ENCODE measurements around the gene HMG20A. TPM values are rescaled to one million over a fixed set of nuclear protein-coding genes. Genes with fewer than 3 reads are reported as not detected.

Gene HMG20A
- polyA plus RNA-seq, 2 donors = 6.5 to 7.0 TPM

DNA sequence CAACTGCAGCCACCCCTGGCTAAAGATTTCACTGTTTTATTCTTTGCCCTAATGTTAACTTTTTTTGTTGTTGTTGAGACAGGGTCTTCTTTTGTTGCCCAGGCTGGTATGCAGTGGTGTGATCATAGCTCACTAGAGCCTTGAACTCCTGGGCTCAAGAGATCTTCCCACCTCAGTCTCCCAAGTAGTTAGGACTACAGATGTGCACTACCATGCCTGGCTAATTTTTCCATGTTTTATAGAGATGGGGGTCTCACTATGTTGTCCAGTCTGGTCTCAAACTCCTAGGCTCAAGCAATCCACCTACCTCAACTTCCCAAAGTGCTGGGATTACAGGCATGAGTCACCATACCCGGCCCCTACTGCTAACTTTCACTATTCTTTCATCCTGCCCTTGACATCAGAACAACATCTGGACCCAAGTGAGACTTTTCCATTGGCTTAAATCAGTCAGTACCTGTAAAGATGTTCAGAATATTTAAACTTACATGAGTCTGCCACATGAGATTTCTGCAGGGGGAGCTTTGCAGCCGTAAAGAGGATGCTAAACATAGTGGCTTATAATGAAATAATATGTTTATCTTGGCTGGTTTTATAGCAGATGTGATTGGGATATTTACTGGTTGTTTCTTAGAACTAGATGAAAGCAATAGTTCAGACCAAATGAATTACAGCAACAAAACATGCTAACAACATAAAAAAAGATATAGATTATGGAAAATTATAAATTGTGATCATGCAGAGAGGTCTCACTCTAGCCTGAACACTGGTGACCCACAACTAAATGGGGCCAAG lies 73.6 kb downstream of the HMG20A start:
- peaks cover 5 to 9% of the 10 kb centered on the region in 2 donors for H3K4me1 ChIP-seq (ENCODE audit: control insufficient read depth in 2 of 2, insufficient read depth in 2 of 2, low read length in 1 of 2)
- no peaks in the 10 kb centered on the region for H3K27me3 ChIP-seq (ENCODE audit: control insufficient read depth in 1 of 2, insufficient read depth in 2 of 2, low read length in 2 of 2)
- WGBS, 2 donors = 48 to 53% methylated on average over 2 of the region's 2 CpGs
- no peaks in the 10 kb centered on the region for H3K36me3 ChIP-seq (ENCODE audit: control insufficient read depth in 2 of 2, insufficient read depth in 2 of 2, low read length in 1 of 2)
- no peaks in the 10 kb centered on the region for H3K9me3 ChIP-seq (ENCODE audit: control insufficient read depth in 2 of 2, insufficient read depth in 1 of 2, low read depth in 1 of 2, low read length in 1 of 2)
- H3K27ac ChIP-seq (ENCODE audit: low read depth in 2 of 2, low read length in 1 of 2) = no peak overlapping the region
- no peak overlapping the region for H3K4me3 ChIP-seq (ENCODE audit: low read depth in 1 of 2, low read length in 2 of 2)

GRCh38 chr15:77494964-77495363 lies 74.3 kb downstream of the HMG20A start:
- Histone ChIP-seq H3K36me3 (ENCODE audit: control insufficient read depth in 2 of 2, insufficient read depth in 2 of 2, low read length in 1 of 2) (no peaks in the 10 kb centered on the region), H3K27me3 (ENCODE audit: control insufficient read depth in 1 of 2, insufficient read depth in 2 of 2, low read length in 2 of 2) (no peaks in the 10 kb centered on the region), H3K9me3 (ENCODE audit: control insufficient read depth in 2 of 2, insufficient read depth in 1 of 2, low read depth in 1 of 2, low read length in 1 of 2) (no peaks in the 10 kb centered on the region), H3K4me3 (ENCODE audit: low read depth in 1 of 2, low read length in 2 of 2) (no peak overlapping the region), H3K4me1 (ENCODE audit: control insufficient read depth in 2 of 2, insufficient read depth in 2 of 2, low read length in 1 of 2) (peaks cover 5 to 9% of the 10 kb centered on the region in 2 donors), H3K27ac (ENCODE audit: low read depth in 2 of 2, low read length in 1 of 2) (no peak overlapping the region)
- WGBS, 2 donors = 86 to 87% methylated on average over 7 of the region's 7 CpGs

- H3K4me1 ChIP-seq (ENCODE audit: control insufficient read depth in 2 of 2, insufficient read depth in 2 of 2, low read length in 1 of 2) = peaks cover 5 to 9% of the 10 kb centered on the region in 2 donors
- peak overlapping the region; percentile 29 to 42 for H3K27ac ChIP-seq (ENCODE audit: low read depth in 2 of 2, low read length in 1 of 2)
- no peaks in the 10 kb centered on the region for H3K27me3 ChIP-seq (ENCODE audit: control insufficient read depth in 1 of 2, insufficient read depth in 2 of 2, low read length in 2 of 2)
- no peak overlapping the region for H3K4me3 ChIP-seq (ENCODE audit: low read depth in 1 of 2, low read length in 2 of 2)
- H3K36me3 ChIP-seq (ENCODE audit: control insufficient read depth in 2 of 2, insufficient read depth in 2 of 2, low read length in 1 of 2) = no peaks in the 10 kb centered on the region
- 64 to 70% methylated on average over 10 of the region's 10 CpGs for WGBS, 2 donors
- no peaks in the 10 kb centered on the region for H3K9me3 ChIP-seq (ENCODE audit: control insufficient read depth in 2 of 2, insufficient read depth in 1 of 2, low read depth in 1 of 2, low read length in 1 of 2)
Measured at GRCh38 chr15:77495838-77496596, 75.3 kb downstream of the HMG20A start.

DNA sequence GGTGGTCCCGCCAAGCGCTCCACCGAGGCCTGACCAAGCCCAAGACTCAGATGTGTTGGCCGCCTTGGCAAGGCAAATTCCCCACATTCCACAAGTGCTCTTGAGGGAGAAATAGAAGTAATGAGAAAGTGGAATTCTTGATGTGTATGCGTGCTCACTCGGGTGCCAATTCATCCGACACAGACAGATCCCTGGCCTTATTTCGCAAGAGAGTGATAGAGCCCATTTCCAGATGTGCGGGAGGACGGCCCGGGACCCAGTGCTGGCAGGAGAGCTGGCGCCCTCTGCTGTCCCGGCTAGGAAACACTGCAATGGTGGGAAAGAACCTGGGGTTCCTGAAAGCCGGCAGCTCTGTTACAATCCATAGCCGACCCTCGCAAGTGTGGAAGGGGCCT lies 76.0 kb downstream of the HMG20A start:
- Histone ChIP-seq H3K4me1 (ENCODE audit: control insufficient read depth in 2 of 2, insufficient read depth in 2 of 2, low read length in 1 of 2) (peaks cover 5 to 9% of the 10 kb centered on the region in 2 donors), H3K27ac (ENCODE audit: low read depth in 2 of 2, low read length in 1 of 2) (peak overlapping the region; percentile 57 to 75), H3K27me3 (ENCODE audit: control insufficient read depth in 1 of 2, insufficient read depth in 2 of 2, low read length in 2 of 2) (no peaks in the 10 kb centered on the region), H3K36me3 (ENCODE audit: control insufficient read depth in 2 of 2, insufficient read depth in 2 of 2, low read length in 1 of 2) (no peaks in the 10 kb centered on the region), H3K4me3 (ENCODE audit: low read depth in 1 of 2, low read length in 2 of 2) (no peak overlapping the region), H3K9me3 (ENCODE audit: control insufficient read depth in 2 of 2, insufficient read depth in 1 of 2, low read depth in 1 of 2, low read length in 1 of 2) (no peaks in the 10 kb centered on the region)
- 12 to 15% methylated on average over 16 of the region's 16 CpGs for WGBS, 2 donors

DNA sequence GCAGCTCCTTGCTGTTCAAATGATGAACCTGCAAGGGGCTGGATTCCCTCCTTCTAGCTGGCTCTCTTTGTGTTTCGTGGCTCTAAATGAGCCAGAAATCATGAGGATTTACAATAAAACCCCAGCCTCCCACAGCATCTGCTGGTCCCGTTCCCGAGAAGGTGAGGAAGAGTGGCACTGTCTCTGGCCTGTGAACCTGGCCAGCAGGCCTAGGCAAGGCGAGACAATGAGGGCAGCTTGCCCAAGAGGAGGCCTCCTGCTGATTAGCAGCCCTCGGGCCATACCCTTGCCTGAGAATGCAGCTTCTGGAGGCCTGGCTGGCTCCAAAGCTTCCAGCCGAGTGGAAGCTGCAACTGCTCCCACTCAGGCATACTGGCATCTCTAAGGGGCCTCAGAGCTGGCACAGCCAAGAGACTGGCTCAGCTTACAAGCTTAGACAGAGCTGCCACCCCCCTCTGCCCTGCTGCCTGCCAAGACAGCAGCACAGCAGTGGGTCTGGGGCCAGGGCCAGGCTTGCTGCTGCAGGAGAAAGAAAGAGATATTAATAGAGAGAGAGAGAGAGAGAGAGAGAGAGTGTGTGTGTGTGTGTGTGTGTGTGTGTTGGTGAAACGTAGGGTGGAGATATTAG lies 76.5 kb downstream of the HMG20A start:
- Histone ChIP-seq H3K4me1 (ENCODE audit: control insufficient read depth in 2 of 2, insufficient read depth in 2 of 2, low read length in 1 of 2) (peaks cover 5 to 9% of the 10 kb centered on the region in 2 donors), H3K4me3 (ENCODE audit: low read depth in 1 of 2, low read length in 2 of 2) (no peak overlapping the region), H3K27ac (ENCODE audit: low read depth in 2 of 2, low read length in 1 of 2) (peak overlapping the region; percentile 54 to 57), H3K36me3 (ENCODE audit: control insufficient read depth in 2 of 2, insufficient read depth in 2 of 2, low read length in 1 of 2) (no peaks in the 10 kb centered on the region), H3K9me3 (ENCODE audit: control insufficient read depth in 2 of 2, insufficient read depth in 1 of 2, low read depth in 1 of 2, low read length in 1 of 2) (no peaks in the 10 kb centered on the region), H3K27me3 (ENCODE audit: control insufficient read depth in 1 of 2, insufficient read depth in 2 of 2, low read length in 2 of 2) (no peaks in the 10 kb centered on the region)
- WGBS, 2 donors = 10 to 25% methylated on average over 7 of the region's 7 CpGs

GRCh38 chr15:77497942-77498361 lies 77.3 kb downstream of the HMG20A start:
- no peaks in the 10 kb centered on the region for H3K9me3 ChIP-seq (ENCODE audit: control insufficient read depth in 2 of 2, insufficient read depth in 1 of 2, low read depth in 1 of 2, low read length in 1 of 2)
- no peaks in the 10 kb centered on the region for H3K36me3 ChIP-seq (ENCODE audit: control insufficient read depth in 2 of 2, insufficient read depth in 2 of 2, low read length in 1 of 2)
- no peaks in the 10 kb centered on the region for H3K27me3 ChIP-seq (ENCODE audit: control insufficient read depth in 1 of 2, insufficient read depth in 2 of 2, low read length in 2 of 2)
- WGBS, 2 donors = 19 to 35% methylated on average over 6 of the region's 6 CpGs
- H3K4me1 ChIP-seq (ENCODE audit: control insufficient read depth in 2 of 2, insufficient read depth in 2 of 2, low read length in 1 of 2) = peaks cover 5 to 9% of the 10 kb centered on the region in 2 donors
- no peak overlapping the region for H3K4me3 ChIP-seq (ENCODE audit: low read depth in 1 of 2, low read length in 2 of 2)
- peak overlapping the region in 1 of 2 donors; percentile 57 for H3K27ac ChIP-seq (ENCODE audit: low read depth in 2 of 2, low read length in 1 of 2)

DNA sequence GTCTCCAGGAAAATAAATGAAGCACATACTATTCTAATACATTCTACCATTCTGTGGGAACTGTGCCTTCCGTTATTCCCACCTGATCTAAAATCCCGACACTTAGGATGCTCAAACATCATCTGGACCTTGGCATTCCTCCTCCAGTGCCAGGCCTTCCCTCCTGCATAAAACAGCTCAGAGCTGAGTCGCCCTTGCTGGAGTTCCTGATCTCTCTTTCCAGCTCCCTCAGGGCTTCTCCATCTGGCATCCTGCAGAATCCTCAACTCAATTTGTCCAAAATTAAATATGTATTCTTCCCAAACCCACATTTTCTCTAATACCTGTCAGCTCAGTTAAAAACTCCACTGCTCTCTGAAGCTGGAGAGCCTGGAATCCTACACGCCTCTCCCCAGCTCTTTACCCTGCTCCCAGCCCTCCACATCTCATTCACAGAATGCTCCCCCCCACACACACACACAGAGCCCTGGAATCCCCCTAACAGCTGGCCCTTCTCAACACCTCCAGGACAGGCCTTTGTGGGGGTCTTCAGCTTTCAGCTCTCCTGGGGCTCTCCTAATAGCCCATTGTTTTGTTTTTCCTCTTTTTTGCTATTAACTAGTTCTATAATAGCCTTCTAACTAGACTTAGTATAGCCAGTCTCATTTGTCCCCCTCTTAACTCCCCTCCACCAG lies 78.5 kb downstream of the HMG20A start:
- Histone ChIP-seq H3K27ac (ENCODE audit: low read depth in 2 of 2, low read length in 1 of 2) (no peak overlapping the region), H3K4me1 (ENCODE audit: control insufficient read depth in 2 of 2, insufficient read depth in 2 of 2, low read length in 1 of 2) (peaks cover 7 to 9% of the 10 kb centered on the region in 2 donors), H3K36me3 (ENCODE audit: control insufficient read depth in 2 of 2, insufficient read depth in 2 of 2, low read length in 1 of 2) (no peaks in the 10 kb centered on the region), H3K4me3 (ENCODE audit: low read depth in 1 of 2, low read length in 2 of 2) (no peak overlapping the region), H3K27me3 (ENCODE audit: control insufficient read depth in 1 of 2, insufficient read depth in 2 of 2, low read length in 2 of 2) (no peaks in the 10 kb centered on the region), H3K9me3 (ENCODE audit: control insufficient read depth in 2 of 2, insufficient read depth in 1 of 2, low read depth in 1 of 2, low read length in 1 of 2) (no peaks in the 10 kb centered on the region)
- 73 to 93% methylated on average over 4 of the region's 4 CpGs for WGBS, 2 donors

DNA sequence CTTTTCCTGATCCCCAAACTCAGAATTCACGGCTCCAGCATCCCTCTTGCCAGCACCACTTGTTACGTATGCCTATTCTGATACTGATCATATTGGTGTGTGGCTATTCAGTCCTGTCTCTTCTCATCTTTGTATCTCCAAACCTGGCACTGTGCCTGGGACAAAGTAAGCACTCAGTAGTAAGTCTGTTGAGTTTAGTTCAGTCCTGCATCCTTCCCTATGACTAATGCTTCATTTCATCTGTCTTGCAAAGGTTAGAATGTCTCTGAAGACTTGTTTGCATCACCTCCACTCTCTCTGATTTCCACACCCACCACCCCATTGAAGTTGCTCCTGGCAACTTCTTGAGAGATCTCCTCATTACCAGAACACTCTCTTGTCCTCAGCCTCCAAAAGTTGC lies 80.3 kb downstream of the HMG20A start:
- WGBS, 2 donors = 52 to 68% methylated on average over 2 of the region's 2 CpGs
- no peaks in the 10 kb centered on the region for H3K36me3 ChIP-seq (ENCODE audit: control insufficient read depth in 2 of 2, insufficient read depth in 2 of 2, low read length in 1 of 2)
- H3K4me1 ChIP-seq (ENCODE audit: control insufficient read depth in 2 of 2, insufficient read depth in 2 of 2, low read length in 1 of 2) = peaks cover 7 to 15% of the 10 kb centered on the region in 2 donors

GRCh38 chr15:77502379-77503095 lies 81.8 kb downstream of the HMG20A start:
- Histone ChIP-seq H3K4me1 (ENCODE audit: control insufficient read depth in 2 of 2, insufficient read depth in 2 of 2, low read length in 1 of 2) (peaks cover 12 to 24% of the 10 kb centered on the region in 2 donors), H3K27me3 (ENCODE audit: control insufficient read depth in 1 of 2, insufficient read depth in 2 of 2, low read length in 2 of 2) (no peaks in the 10 kb centered on the region), H3K36me3 (ENCODE audit: control insufficient read depth in 2 of 2, insufficient read depth in 2 of 2, low read length in 1 of 2) (no peaks in the 10 kb centered on the region), H3K4me3 (ENCODE audit: low read depth in 1 of 2, low read length in 2 of 2) (no peak overlapping the region), H3K9me3 (ENCODE audit: control insufficient read depth in 2 of 2, insufficient read depth in 1 of 2, low read depth in 1 of 2, low read length in 1 of 2) (no peaks in the 10 kb centered on the region), H3K27ac (ENCODE audit: low read depth in 2 of 2, low read length in 1 of 2) (no peak overlapping the region)
- 92 to 95% methylated on average over 7 of the region's 7 CpGs for WGBS, 2 donors

More for the DNA sequence above, 80.3 kb downstream of the HMG20A start:
- H3K27me3 ChIP-seq (ENCODE audit: control insufficient read depth in 1 of 2, insufficient read depth in 2 of 2, low read length in 2 of 2) = no peaks in the 10 kb centered on the region
- H3K9me3 ChIP-seq (ENCODE audit: control insufficient read depth in 2 of 2, insufficient read depth in 1 of 2, low read depth in 1 of 2, low read length in 1 of 2) = no peaks in the 10 kb centered on the region
- H3K27ac ChIP-seq (ENCODE audit: low read depth in 2 of 2, low read length in 1 of 2) = no peak overlapping the region
- no peak overlapping the region for H3K4me3 ChIP-seq (ENCODE audit: low read depth in 1 of 2, low read length in 2 of 2)

Data from esophagus (tissue), 2 donors.